ENCODE results near the gene SERTM1.

GRCh38 chr13:36706755-36707154 is 32.9 kb downstream of the SERTM1 start:
- TF ChIP-seq, protein P1, sequence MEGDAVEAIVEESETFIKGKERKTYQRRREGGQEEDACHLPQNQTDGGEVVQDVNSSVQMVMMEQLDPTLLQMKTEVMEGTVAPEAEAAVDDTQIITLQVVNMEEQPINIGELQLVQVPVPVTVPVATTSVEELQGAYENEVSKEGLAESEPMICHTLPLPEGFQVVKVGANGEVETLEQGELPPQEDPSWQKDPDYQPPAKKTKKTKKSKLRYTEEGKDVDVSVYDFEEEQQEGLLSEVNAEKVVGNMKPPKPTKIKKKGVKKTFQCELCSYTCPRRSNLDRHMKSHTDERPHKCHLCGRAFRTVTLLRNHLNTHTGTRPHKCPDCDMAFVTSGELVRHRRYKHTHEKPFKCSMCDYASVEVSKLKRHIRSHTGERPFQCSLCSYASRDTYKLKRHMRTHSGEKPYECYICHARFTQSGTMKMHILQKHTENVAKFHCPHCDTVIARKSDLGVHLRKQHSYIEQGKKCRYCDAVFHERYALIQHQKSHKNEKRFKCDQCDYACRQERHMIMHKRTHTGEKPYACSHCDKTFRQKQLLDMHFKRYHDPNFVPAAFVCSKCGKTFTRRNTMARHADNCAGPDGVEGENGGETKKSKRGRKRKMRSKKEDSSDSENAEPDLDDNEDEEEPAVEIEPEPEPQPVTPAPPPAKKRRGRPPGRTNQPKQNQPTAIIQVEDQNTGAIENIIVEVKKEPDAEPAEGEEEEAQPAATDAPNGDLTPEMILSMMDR (IDR thresholded peaks at IDR 0.05 in 8 of 11, conservative IDR thresholded peaks at IDR 0.05 in 3 of 11) = no peak
- no peak for TF ChIP-seq POLR2A (IDR thresholded peaks at IDR 0.05)
